ENCODE results near the gene TNPO3.
A peak's percentile ranks its signal among the peaks of the same experiment; 100 is the strongest.

The TNPO3 gene

GRCh38 chr7:128968624-128969023 lies 86.3 kb downstream of the TNPO3 start:
- DNase-seq (ENCODE audit: low spot score in 2 of 2) (no peak), ATAC-seq (no peak)
- H3K36me3 Mint-ChIP-seq: peaks cover 99% of the 10 kb centered on the region
- no peak overlapping the region for H3K4me3 Mint-ChIP-seq
- H3K4me1 Mint-ChIP-seq: peaks cover 1% of the 10 kb centered on the region
- H3K9me3 Mint-ChIP-seq: no peaks in the 10 kb centered on the region
- no peak overlapping the region for H3K27ac Mint-ChIP-seq

GRCh38 chr7:128963327-128963757 lies 91.6 kb downstream of the TNPO3 start:
- Mint-ChIP-seq H3K27ac (peak overlapping the region; percentile 73), H3K36me3 (peaks cover 97% of the 10 kb centered on the region), H3K4me3 (peak overlapping the region; percentile 13), H3K9me3 (no peaks in the 10 kb centered on the region), H3K4me1 (peaks cover 20% of the 10 kb centered on the region)
- ATAC-seq: peak; percentile 97
- peak in 1 of 2 donors; percentile 57 for DNase-seq (ENCODE audit: low spot score in 2 of 2)

- ATAC-seq: peak; percentile 2
- Mint-ChIP-seq H3K4me3 (peak overlapping the region; percentile 13), H3K36me3 (peaks cover 97% of the 10 kb centered on the region)
Measured at GRCh38 chr7:128962899-128963298, 92.0 kb downstream of the TNPO3 start.

DNA sequence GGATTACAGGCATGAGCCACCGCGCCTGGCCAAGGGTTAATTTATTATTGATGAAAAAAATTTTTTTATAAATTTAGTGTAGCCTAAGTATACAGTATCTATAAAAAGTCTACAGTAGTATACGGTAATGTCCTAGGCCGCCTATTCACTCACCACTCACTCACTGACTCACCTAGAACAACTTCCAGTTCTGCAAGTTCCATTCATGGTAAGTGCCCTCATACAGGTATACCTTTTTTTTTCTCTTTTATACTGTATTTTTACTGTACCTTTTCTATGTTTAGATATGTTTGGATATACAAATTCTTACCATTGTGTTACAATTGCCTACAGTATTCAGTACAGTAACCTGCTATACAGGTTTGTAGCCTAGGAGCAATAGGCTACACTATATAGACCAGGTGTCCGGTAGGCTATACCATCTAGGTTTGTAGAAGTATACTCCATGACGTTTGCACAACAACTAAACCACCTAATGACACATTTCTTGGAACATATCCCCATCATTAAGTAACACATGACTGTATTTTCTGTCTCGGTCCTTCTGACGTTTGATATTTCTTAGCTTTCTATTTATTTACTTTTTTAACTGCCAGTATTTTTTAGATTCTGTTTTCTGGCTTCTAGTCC lies 93.8 kb downstream of the TNPO3 start:
- Mint-ChIP-seq H3K4me1 (peaks cover 20% of the 10 kb centered on the region), H3K27ac (no peak overlapping the region), H3K9me3 (no peaks in the 10 kb centered on the region), H3K4me3 (no peak overlapping the region), H3K36me3 (peaks cover 95% of the 10 kb centered on the region)
- DNase-seq (ENCODE audit: low spot score in 2 of 2): no peak
- no peak for ATAC-seq

More at GRCh38 chr7:128962899-128963298, 92.0 kb downstream of the TNPO3 start:
- H3K4me1 Mint-ChIP-seq: peaks cover 20% of the 10 kb centered on the region
- H3K9me3 Mint-ChIP-seq: no peaks in the 10 kb centered on the region
- no peak for DNase-seq (ENCODE audit: low spot score in 2 of 2)
- H3K27ac Mint-ChIP-seq: peak overlapping the region; percentile 73

DNA sequence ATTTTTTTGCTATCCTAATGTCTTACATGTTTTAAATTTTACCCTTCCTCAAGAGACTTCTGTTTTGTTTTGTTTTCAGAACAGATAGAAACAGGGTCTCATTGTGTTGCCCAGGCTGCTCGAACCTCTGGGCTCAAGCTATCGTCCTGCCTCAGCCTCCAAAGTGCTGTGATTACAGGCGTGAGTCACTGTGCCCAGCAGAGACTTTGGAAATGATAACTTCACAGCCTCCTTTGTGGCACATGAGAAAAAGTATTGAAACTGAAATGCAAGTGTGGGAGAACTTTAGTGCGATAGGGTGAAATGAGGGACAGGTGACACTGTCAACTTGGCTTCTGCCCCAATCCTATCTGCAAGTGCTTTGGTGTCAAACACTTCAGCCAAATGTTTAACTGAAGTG lies 95.6 kb downstream of the TNPO3 start:
- H3K4me3 Mint-ChIP-seq: no peak overlapping the region
- no peaks in the 10 kb centered on the region for H3K9me3 Mint-ChIP-seq
- DNase-seq (ENCODE audit: low spot score in 2 of 2) (no peak), ATAC-seq (no peak)
- H3K36me3 Mint-ChIP-seq: peaks cover 96% of the 10 kb centered on the region
- H3K27ac Mint-ChIP-seq: no peak overlapping the region
- peaks cover 20% of the 10 kb centered on the region for H3K4me1 Mint-ChIP-seq

DNA sequence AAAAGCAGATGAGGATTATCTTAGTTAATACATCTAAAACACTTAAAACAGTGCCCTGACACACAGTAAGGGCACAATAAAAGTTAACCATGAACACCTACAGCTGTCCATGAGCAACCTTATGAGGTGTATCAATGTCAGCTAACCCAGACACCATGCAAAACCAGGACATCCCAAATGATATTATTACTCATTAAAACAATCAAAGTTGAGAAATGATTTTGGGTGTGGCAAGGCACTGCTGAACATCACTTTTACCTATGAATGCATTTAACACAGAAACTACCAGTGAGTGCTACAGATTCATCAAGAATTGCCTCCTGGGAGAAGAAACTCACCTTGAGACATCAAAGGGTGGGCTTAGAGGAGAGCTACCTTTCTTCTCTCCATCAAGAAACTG lies 98.9 kb downstream of the TNPO3 start:
- H3K4me3 Mint-ChIP-seq: no peak overlapping the region

GRCh38 chr7:128954830-128955802 lies 99.8 kb downstream of the TNPO3 start:
- Mint-ChIP-seq H3K4me1 (peaks cover 5% of the 10 kb centered on the region), H3K9me3 (no peaks in the 10 kb centered on the region), H3K4me3 (no peak overlapping the region), H3K36me3 (peaks cover 90% of the 10 kb centered on the region), H3K27ac (peak overlapping the region; percentile 61)
- ATAC-seq: no peak
- no peak for DNase-seq (ENCODE audit: low spot score in 2 of 2)

More for the DNA sequence above, 98.9 kb downstream of the TNPO3 start:
- Mint-ChIP-seq H3K27ac (no peak overlapping the region), H3K36me3 (peaks cover 92% of the 10 kb centered on the region), H3K9me3 (no peaks in the 10 kb centered on the region), H3K4me1 (peaks cover 5% of the 10 kb centered on the region)
- ATAC-seq: no peak
- DNase-seq (ENCODE audit: low spot score in 2 of 2): no peak

GRCh38 chr7:128954150-128954549 lies 100.8 kb downstream of the TNPO3 start:
- H3K4me3 Mint-ChIP-seq: no peak overlapping the region
- H3K27ac Mint-ChIP-seq: peak overlapping the region; percentile 61
- no peaks in the 10 kb centered on the region for H3K9me3 Mint-ChIP-seq
- peaks cover 80% of the 10 kb centered on the region for H3K36me3 Mint-ChIP-seq
- no peak for ATAC-seq
- H3K4me1 Mint-ChIP-seq: peaks cover 1% of the 10 kb centered on the region
- no peak for DNase-seq (ENCODE audit: low spot score in 2 of 2)

DNA sequence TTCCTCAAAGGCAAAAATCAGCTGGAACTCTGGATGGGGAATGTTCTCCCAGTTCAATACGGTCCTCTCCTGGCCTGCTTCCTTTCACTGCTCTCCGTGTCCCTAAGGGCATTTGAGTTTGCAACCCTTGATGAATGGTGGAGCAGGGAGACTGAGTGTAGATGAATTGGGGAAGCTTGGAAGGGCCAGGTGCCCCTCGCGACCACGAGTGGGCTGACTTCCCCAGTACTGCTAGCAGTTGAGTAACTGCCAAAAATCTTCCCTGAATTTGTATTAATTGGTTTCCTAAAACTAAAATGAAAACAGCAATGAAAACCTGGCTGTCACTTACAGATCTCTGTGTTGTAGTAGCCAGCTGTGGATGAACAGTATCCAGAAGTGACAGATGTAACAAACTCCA lies 103.6 kb downstream of the TNPO3 start:
- Mint-ChIP-seq H3K27ac (peak overlapping the region; percentile 62), H3K9me3 (no peaks in the 10 kb centered on the region), H3K4me1 (no peaks in the 10 kb centered on the region), H3K36me3 (peaks cover 71% of the 10 kb centered on the region), H3K4me3 (no peak overlapping the region)
- ATAC-seq (no peak), DNase-seq (ENCODE audit: low spot score in 2 of 2) (no peak)

DNA sequence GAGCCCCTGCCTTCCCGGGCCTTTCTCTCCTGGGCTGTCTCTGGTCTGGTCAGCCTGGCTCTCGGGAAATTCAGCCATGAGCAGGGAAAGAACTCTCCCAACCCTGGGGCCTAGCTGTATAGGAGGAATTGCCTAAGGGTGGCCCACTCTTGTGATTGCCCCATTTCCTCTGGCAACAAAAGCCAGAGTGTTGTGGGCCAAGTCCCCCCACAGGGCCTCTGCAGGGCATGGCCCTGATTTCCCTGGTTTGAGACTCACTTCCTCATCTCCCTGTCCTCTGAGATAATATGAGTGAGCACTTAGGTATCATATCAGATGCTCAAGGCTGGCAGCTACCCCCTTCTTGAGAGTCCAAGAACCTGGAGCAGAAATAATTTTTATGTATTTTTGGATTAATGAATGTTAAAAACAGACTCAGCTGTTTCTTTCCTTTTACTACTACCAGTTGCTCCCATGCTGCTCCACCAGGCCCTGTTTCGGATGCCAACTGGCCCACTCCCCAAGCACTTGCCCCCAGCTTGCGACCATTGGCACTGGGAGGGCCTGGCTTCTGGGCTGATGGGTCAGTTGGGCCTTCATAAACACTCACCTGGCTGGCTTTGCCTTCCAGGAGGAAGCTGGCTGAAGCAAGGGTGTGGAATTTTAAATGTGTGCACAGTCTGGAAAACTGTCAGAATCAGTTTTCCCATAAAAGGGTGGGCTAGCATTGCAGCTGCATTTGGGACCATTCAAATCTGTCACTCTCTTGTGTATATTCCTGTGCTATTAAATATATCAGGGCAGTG lies 105.7 kb downstream of the TNPO3 start:
- no peak overlapping the region for H3K4me3 Mint-ChIP-seq
- no peak for DNase-seq (ENCODE audit: low spot score in 2 of 2)
- no peaks in the 10 kb centered on the region for H3K4me1 Mint-ChIP-seq
- H3K9me3 Mint-ChIP-seq: no peaks in the 10 kb centered on the region
- ATAC-seq: no peak
- peak overlapping the region; percentile 74 for H3K27ac Mint-ChIP-seq
- H3K36me3 Mint-ChIP-seq: peaks cover 67% of the 10 kb centered on the region

- Mint-ChIP-seq H3K4me3 (no peak overlapping the region), H3K4me1 (no peaks in the 10 kb centered on the region), H3K27ac (peak overlapping the region; percentile 74), H3K36me3 (peaks cover 67% of the 10 kb centered on the region), H3K9me3 (no peaks in the 10 kb centered on the region)
- DNase-seq (ENCODE audit: low spot score in 2 of 2) (no peak), ATAC-seq (no peak)
Measured at GRCh38 chr7:128948312-128948973, 106.5 kb downstream of the TNPO3 start.

DNA sequence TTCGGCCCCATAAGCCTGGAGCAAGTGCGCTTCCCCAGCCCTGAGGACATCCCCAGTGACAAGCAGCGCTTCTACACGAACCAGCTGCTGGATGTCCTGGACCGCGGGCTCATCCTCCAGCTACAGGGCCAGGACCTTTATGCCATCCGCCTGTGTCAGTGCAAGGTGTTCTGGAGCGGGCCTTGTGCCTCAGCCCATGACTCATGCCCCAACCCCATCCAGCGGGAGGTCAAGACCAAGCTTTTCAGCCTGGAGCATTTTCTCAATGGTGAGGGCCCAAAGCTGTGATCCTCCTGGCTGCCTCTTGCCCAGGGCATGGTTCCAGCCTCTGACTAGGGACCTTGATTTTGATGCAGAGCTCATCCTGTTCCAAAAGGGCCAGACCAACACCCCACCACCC lies 107.1 kb downstream of the TNPO3 start:
- Mint-ChIP-seq H3K27ac (peak overlapping the region; percentile 74), H3K36me3 (peaks cover 67% of the 10 kb centered on the region), H3K4me3 (no peak overlapping the region), H3K4me1 (no peaks in the 10 kb centered on the region), H3K9me3 (no peaks in the 10 kb centered on the region)
- ATAC-seq (no peak), DNase-seq (ENCODE audit: low spot score in 2 of 2) (no peak)

GRCh38 chr7:128946936-128947830 lies 107.7 kb downstream of the TNPO3 start:
- Mint-ChIP-seq H3K36me3 (peaks cover 68% of the 10 kb centered on the region), H3K9me3 (no peaks in the 10 kb centered on the region), H3K27ac (peak overlapping the region; percentile 12), H3K4me1 (no peaks in the 10 kb centered on the region), H3K4me3 (no peak overlapping the region)
- ATAC-seq: peak; percentile 38
- no peak for DNase-seq (ENCODE audit: low spot score in 2 of 2)
